ENCODE data around the gene DAG1. TPM values are rescaled to one million over a fixed set of nuclear protein-coding genes. Genes with fewer than 3 reads are reported as not detected.

Gene DAG1
- total and polyA plus RNA-seq, 10 of the 15 experiments (the other 5 are each of a cell fraction or from before 2014, with no cell fraction given) = 0.33 to 16.3 (median 9.2) TPM

- Histone ChIP-seq H3K27ac (ENCODE audit: control insufficient read depth, insufficient read depth) (no peak overlapping the region), H2AFZ (ENCODE audit: control insufficient read depth, low read depth, low read length) (no peak overlapping the region), H3K79me2 (ENCODE audit: control insufficient read depth, insufficient read depth, low read length) (no peaks in the 10 kb centered on the region), H3K9ac (ENCODE audit: control insufficient read depth, insufficient read depth, low read length) (no peak overlapping the region), H3K36me3 (ENCODE audit: control insufficient read depth in 2 of 2, insufficient read depth in 2 of 2, low read length in 1 of 2) (no peaks in the 10 kb centered on the region), H3K9me3 (replicated peaks; ENCODE audit: control insufficient read depth, insufficient read depth, low read length) (no peaks in the 10 kb centered on the region), H3K27me3 (replicated peaks in 1 of 2; ENCODE audit: control insufficient read depth in 2 of 2, insufficient read depth in 2 of 2, low read length in 1 of 2) (peaks cover 4 to 12% of the 10 kb centered on the region in 2 experiments), H4K20me1 (ENCODE audit: control insufficient read depth, insufficient read depth) (no peaks in the 10 kb centered on the region), H3K4me3 (no peak overlapping the region), H3K4me2 (ENCODE audit: control insufficient read depth, insufficient read depth) (peak overlapping the region; percentile 99), H3K4me1 (ENCODE audit: control insufficient read depth, insufficient read depth, low read length) (peaks cover 5% of the 10 kb centered on the region)
- ATAC-seq (no peak), DNase-seq (ENCODE audit: low read depth, low spot score) (no peak), FAIRE-seq (no peak)
- TF ChIP-seq ELK1 (IDR thresholded peaks at IDR 0.05; ENCODE audit: low read depth, low read length) = no peak
- no peak for TF ChIP-seq RAD51 (IDR thresholded peaks at IDR 0.05)
- no peak for TF ChIP-seq SMARCA5 (IDR thresholded peaks at IDR 0.05)
- no peak for TF ChIP-seq TBL1XR1 (IDR thresholded peaks at IDR 0.05; ENCODE audit: low read depth, low read length)
- no peak for TF ChIP-seq E2F8 (IDR thresholded peaks at IDR 0.05; ENCODE audit: low read depth, partially characterized antibody)
- TF ChIP-seq, protein P1, sequence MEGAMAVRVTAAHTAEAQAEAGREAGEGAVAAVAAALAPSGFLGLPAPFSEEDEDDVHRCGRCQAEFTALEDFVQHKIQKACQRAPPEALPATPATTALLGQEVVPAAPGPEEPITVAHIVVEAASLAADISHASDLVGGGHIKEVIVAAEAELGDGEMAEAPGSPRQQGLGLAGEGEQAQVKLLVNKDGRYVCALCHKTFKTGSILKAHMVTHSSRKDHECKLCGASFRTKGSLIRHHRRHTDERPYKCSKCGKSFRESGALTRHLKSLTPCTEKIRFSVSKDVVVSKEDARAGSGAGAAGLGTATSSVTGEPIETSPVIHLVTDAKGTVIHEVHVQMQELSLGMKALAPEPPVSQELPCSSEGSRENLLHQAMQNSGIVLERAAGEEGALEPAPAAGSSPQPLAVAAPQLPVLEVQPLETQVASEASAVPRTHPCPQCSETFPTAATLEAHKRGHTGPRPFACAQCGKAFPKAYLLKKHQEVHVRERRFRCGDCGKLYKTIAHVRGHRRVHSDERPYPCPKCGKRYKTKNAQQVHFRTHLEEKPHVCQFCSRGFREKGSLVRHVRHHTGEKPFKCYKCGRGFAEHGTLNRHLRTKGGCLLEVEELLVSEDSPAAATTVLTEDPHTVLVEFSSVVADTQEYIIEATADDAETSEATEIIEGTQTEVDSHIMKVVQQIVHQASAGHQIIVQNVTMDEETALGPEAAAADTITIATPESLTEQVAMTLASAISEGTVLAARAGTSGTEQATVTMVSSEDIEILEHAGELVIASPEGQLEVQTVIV (IDR thresholded peaks at IDR 0.05; ENCODE audit: borderline replicate concordance, partially characterized antibody) = no peak
- no peak for TF ChIP-seq CREM (IDR thresholded peaks at IDR 0.05; ENCODE audit: low read depth)
- ChIA-PET CTCF (interaction anchor here (1.9 to 2.4 kb wide), 2 partner anchors 14 to 119 kb away, joined by 6 to 12 read pairs; no protein-coding TSS in a partner anchor), POLR2A (no interaction called here), RAD21 (ENCODE audit: unreplicated experiment) (interaction anchor here (1.8 to 3.6 kb wide), 2 partner anchors 13 to 16 kb away, joined by 4 to 20 read pairs; no protein-coding TSS in a partner anchor), SMC1A (ENCODE audit: uncharacterized antibody, unreplicated experiment) (interaction anchor here (1.5 kb wide), 1 partner anchor 120 kb away, joined by 3 read pairs; no protein-coding TSS in a partner anchor)
- no TSS peak for BruUV-seq (replicated peaks)
- intact Hi-C loops (cut with micrococcal nuclease; ENCODE audit: unreplicated experiment) = no loop called here
- 69% methylated on average over 8 of the region's 8 CpGs for WGBS (ENCODE audit: insufficient coverage, insufficient replicate concordance, low lambda C conversion rate, missing lambda C conversion rate)
- in situ Hi-C loops (cut with MboI) = no loop called here
Measured at GRCh38 chr3:49553324-49553691, 83.2 kb downstream of the DAG1 start.

All from GM12878 (cell line).